Right ventricle myocardium superior (tissue), 1 donor: ENCODE measurements around the gene NAGK. TPM values are rescaled to one million over a fixed set of nuclear protein-coding genes. Genes with fewer than 3 reads are reported as not detected.
A peak's percentile ranks its signal among the peaks of the same experiment; 100 is the strongest.
"Not testable (repeated sequence)": the region's sequence is repeated elsewhere in the genome, so short reads cannot be mapped to it uniquely, and the experiment has no call there.

Experiments used
- ATAC-seq: fragments of 200-7000 bp; cut with Tn5 transposase; one replicate; pipeline ENCODE4 v1.9.1; 2020; ENCODE audit warnings: mild to moderate bottlenecking; ENCODE audit not compliant: poor library complexity
- DNase-seq: peaks from one replicate; pipeline ENCODE4 v3.0.0-alpha.2; 2020
- intact Hi-C: fragments of 100-400 bp; cut with DNase I; formaldehyde crosslinking; loops from one replicate; pipeline ENCODE4 v1.11.2; 2022
- total RNA-seq: library from RNA; stranded (reverse); fragmentation: NEBNext Ultra II Directional; extraction: Animal tissue kit (Norgen Biotek cat#: 25700); gene quantifications from one replicate; pipeline ENCODE4 v1.2.1, GENCODE V29; 2021
- donor health status: DM: no; HTN: yes; CAD: no; lungs with severe emphysema.

Gene NAGK
- total RNA-seq, 1 donor from 2014 or later, result 45.1 TPM

- ATAC-seq (no peak), DNase-seq (no peak)
- intact Hi-C loops, result no loop called here
Observed at GRCh38 chr2:71064754-71065621, 3.5 kb upstream of the NAGK start.

GRCh38 chr2:71066856-71067255, 1.6 kb upstream of the NAGK start:
- DNase-seq (no peak), ATAC-seq (no peak)
- intact Hi-C loops, result no loop called here

- DNase-seq (no peak), ATAC-seq (peak; percentile 36)
- intact Hi-C loops, result no loop called here
Observed at GRCh38 chr2:71067567-71068217, 756 bp upstream of the NAGK start.

- no peak for ATAC-seq
- no peak for DNase-seq
- intact Hi-C loops, result no loop called here
Observed at GRCh38 chr2:71069376-71069775, 928 bp downstream of the NAGK start.

- ATAC-seq (no peak), DNase-seq (no peak)
- intact Hi-C loops, result no loop called here
Observed at GRCh38 chr2:71070294-71071093, 2.0 kb downstream of the NAGK start.

- no peak for DNase-seq
- no peak for ATAC-seq
- intact Hi-C loops, result no loop called here
Observed at GRCh38 chr2:71071681-71072398, 3.4 kb downstream of the NAGK start.

GRCh38 chr2:71072492-71072891, 4.0 kb downstream of the NAGK start:
- intact Hi-C loops, result no loop called here
- ATAC-seq, result no peak
- DNase-seq, result no peak

- no peak for ATAC-seq
- intact Hi-C loops, result no loop called here
- no peak for DNase-seq
Observed at GRCh38 chr2:71073475-71073874, 5.0 kb downstream of the NAGK start.

- intact Hi-C loops, result no loop called here
- DNase-seq, result no peak
- ATAC-seq, result no peak
Observed at GRCh38 chr2:71074893-71075395, 6.5 kb downstream of the NAGK start.

- ATAC-seq, result no peak
- intact Hi-C loops, result no loop called here
- DNase-seq, result no peak
Observed at GRCh38 chr2:71078624-71079023, 10.2 kb downstream of the NAGK start.

GRCh38 chr2:71082402-71083252, 14.2 kb downstream of the NAGK start:
- intact Hi-C loops, result no loop called here
- ATAC-seq, result no peak
- no peak for DNase-seq

GRCh38 chr2:71083297-71083696, 14.8 kb downstream of the NAGK start:
- ATAC-seq, DNase-seq, intact Hi-C loops: not testable (repeated sequence)

GRCh38 chr2:71083752-71084312, 15.4 kb downstream of the NAGK start:
- DNase-seq, intact Hi-C loops, ATAC-seq: not testable (repeated sequence)

GRCh38 chr2:71085325-71086003, 17.0 kb downstream of the NAGK start:
- intact Hi-C loops, result not testable (repeated sequence)

GRCh38 chr2:71089475-71089874, 21.0 kb downstream of the NAGK start:
- intact Hi-C loops, DNase-seq, ATAC-seq: not testable (repeated sequence)

More at GRCh38 chr2:71085325-71086003, 17.0 kb downstream of the NAGK start:
- not testable (repeated sequence) for ATAC-seq, DNase-seq

GRCh38 chr2:71091808-71092207, 23.4 kb downstream of the NAGK start:
- DNase-seq, ATAC-seq, intact Hi-C loops: not testable (repeated sequence)
